GM12878 (cell line): ENCODE measurements around the gene ZSWIM2. TPM values are rescaled to one million over a fixed set of nuclear protein-coding genes. Genes with fewer than 3 reads are reported as not detected.

ENCODE experiments used
- polyA plus RNA-seq, 11 experiments: library from polyadenylated mRNA; depleted of rRNA in 4 of 11; unstranded in 6 of 11; stranded (reverse) in 5 of 11; fragments of >200 nt; fragmentation: Nextera tagmentation in 4 of 11; fragmentation: Illumina TruSeq in 1 of 11; extraction: Ambion mirVana in 4 of 11; extraction: Trizol in 1 of 11; gene quantifications; 1 replicate in 1 of 11; 2 replicates in 10 of 11; pipeline versions ENCODE4 v1.2.1 to v1.2.3, GENCODE V29; 2011 to 2016; ENCODE audit warnings: inconsistent platforms in 2 of 11, missing spikeins in 2 of 11, low read depth in 1 of 11
- total RNA-seq, 4 experiments: library from RNA; depleted of rRNA in 3 of 4; stranded (reverse); fragments of >200 nt in 3 of 4; fragmentation: Illumina TruSeq in 1 of 4; extraction: Trizol in 1 of 4; gene quantifications; 2 replicates each; pipeline versions ENCODE4 v1.2.1 to v1.2.3, GENCODE V29; 2013 to 2021

Gene ZSWIM2
- total and polyA plus RNA-seq, 10 of the 15 experiments (the other 5 are each of a cell fraction or from before 2014, with no cell fraction given), result not detected

Other genes with a start within 250 kb of the ZSWIM2 start
- 6.7 and 6.8 TPM in 2 replicates for gene FAM171B, start 155.1 kb downstream of the ZSWIM2 start, total RNA-seq (2014; rRNA removed)
- gene FAM171B, start 155.1 kb downstream of the ZSWIM2 start, total RNA-seq (2014; rRNA removed; fragmentation: Illumina TruSeq; extraction: Trizol), result 7.0 and 7.3 TPM in 2 replicates
- 8.1 and 9.1 TPM in 2 replicates for gene FAM171B, start 155.1 kb downstream of the ZSWIM2 start, total RNA-seq (2021)
- 4.8 and 6.0 TPM in 2 replicates for gene FAM171B, start 155.1 kb downstream of the ZSWIM2 start, polyA plus RNA-seq (2011; rRNA removed)
- 3.7 and 4.4 TPM in 2 replicates for gene FAM171B, start 155.1 kb downstream of the ZSWIM2 start, polyA plus RNA-seq (2014; fragmentation: Illumina TruSeq; extraction: Trizol)
- 1 to 10 TPM; 2.6 to 6.2 TPM for gene FAM171B, start 155.1 kb downstream of the ZSWIM2 start, polyA plus RNA-seq (2014; fragmentation: Nextera tagmentation; extraction: Ambion mirVana)
- gene FAM171B, start 155.1 kb downstream of the ZSWIM2 start, polyA plus RNA-seq (2014; rRNA removed), result 1.8 and 1.9 TPM in 2 replicates
- 1 to 10 TPM; 2.7 to 3.7 TPM for gene FAM171B, start 155.1 kb downstream of the ZSWIM2 start, polyA plus RNA-seq (2016; fragmentation: Nextera tagmentation; extraction: Ambion mirVana)